HepG2 (cell line): Measurements from ENCODE around the gene ABHD2. TPM values are rescaled to one million over a fixed set of nuclear protein-coding genes. Genes with fewer than 3 reads are reported as not detected.
A peak's percentile ranks its signal among the peaks of the same experiment; 100 is the strongest.

Source experiments
- CHD2 ChIP-seq: IDR thresholded peaks from 2 replicates; pipeline ENCODE4 v1.6.1; 2011; ENCODE audit warnings: low read depth, low read length, improper control_type of control experiment
- CSRNP2 ChIP-seq: sonication (generic); formaldehyde crosslinking; conservative IDR thresholded peaks from 2 replicates; pipeline ENCODE4 v1.8.0; 2022; ENCODE audit warnings: low read depth, missing genetic modification reagents
- KDM2A ChIP-seq: sonication (generic); formaldehyde crosslinking; IDR thresholded peaks from 2 replicates; pipeline ENCODE4 v1.4.0; 2020; ENCODE audit warnings: low read depth, missing genetic modification reagents, borderline replicate concordance
- POLR2A ChIP-seq, 2 experiments: IDR thresholded peaks; 2 replicates each; pipeline ENCODE4 v1.6.1; 2011; ENCODE audit warnings: low read depth in 2 of 2, low read length in 2 of 2, mild to moderate bottlenecking in 1 of 2, moderate library complexity in 1 of 2; ENCODE audit not compliant: insufficient read depth in 1 of 2
- THAP11 ChIP-seq: IDR thresholded peaks from 2 replicates; pipeline ENCODE4 v1.6.1; 2016; ENCODE audit warnings: missing biosample characterization, missing genetic modification reagents
- ZFP36L1 ChIP-seq: sonication (generic); formaldehyde crosslinking; IDR thresholded peaks from 2 replicates; pipeline ENCODE4 v1.8.0; 2022; ENCODE audit warnings: mild to moderate bottlenecking, missing genetic modification reagents, moderate library complexity
- ZKSCAN8 ChIP-seq: IDR thresholded peaks from 2 replicates; pipeline ENCODE4 v1.6.1; 2016; ENCODE audit warnings: borderline replicate concordance, missing genetic modification reagents, missing compliant biosample characterization
- ZMYM2 ChIP-seq: sonication (generic); formaldehyde crosslinking; IDR thresholded peaks from 2 replicates; pipeline ENCODE4 v1.8.0; 2022; ENCODE audit warnings: mild to moderate bottlenecking, missing genetic modification reagents
- ZNF253 ChIP-seq: sonication (generic); formaldehyde crosslinking; IDR thresholded peaks from 2 replicates; pipeline ENCODE4 v1.8.0; 2022; ENCODE audit warnings: mild to moderate bottlenecking, missing genetic modification reagents, borderline replicate concordance
- ZNF354B ChIP-seq: sonication (generic); formaldehyde crosslinking; IDR thresholded peaks from 2 replicates; pipeline ENCODE4 v1.8.0; 2022; ENCODE audit warnings: mild to moderate bottlenecking, missing genetic modification reagents
- ZNF430 ChIP-seq: sonication (generic); formaldehyde crosslinking; IDR thresholded peaks from 2 replicates; pipeline ENCODE4 v1.9.0; 2021; ENCODE audit warnings: mild to moderate bottlenecking, missing genetic modification reagents
- ZNF687 ChIP-seq: sonication (generic); formaldehyde crosslinking; IDR thresholded peaks from 2 replicates; pipeline ENCODE4 v1.5.1; 2020; ENCODE audit warnings: mild to moderate bottlenecking, missing genetic modification reagents, moderate library complexity
- ZNF83 ChIP-seq: sonication (generic); formaldehyde crosslinking; IDR thresholded peaks from 2 replicates; pipeline ENCODE4 v1.4.0; 2020; ENCODE audit warnings: missing genetic modification reagents, mild to moderate bottlenecking, borderline replicate concordance
- polyA plus RNA-seq, 8 experiments: library from polyadenylated mRNA; depleted of rRNA in 3 of 8; stranded (reverse) in 7 of 8; unstranded in 1 of 8; fragments of >200 nt; fragmentation: Illumina TruSeq in 4 of 8; extraction: Trizol in 4 of 8; gene quantifications; 2 replicates each; pipeline versions ENCODE4 v1.2.1 to v1.2.3, GENCODE V29; 2011 to 2016; ENCODE audit warnings: low read depth in 4 of 8, missing spikeins in 1 of 8, mixed read lengths in 1 of 8; ENCODE audit not compliant: insufficient read depth in 1 of 8
- total RNA-seq, 5 experiments: library from RNA; depleted of rRNA; stranded (reverse); fragments of >200 nt; fragmentation: Illumina TruSeq; extraction: Trizol; gene quantifications; 2 replicates each; pipeline ENCODE4 v1.2.3, GENCODE V29; 2016; ENCODE audit warnings: low read depth in 1 of 5
- TF ChIP-seq, protein P1 (sequence below): sonication (generic); formaldehyde crosslinking; IDR thresholded peaks from 2 replicates; pipeline ENCODE4 v1.4.0; 2020; ENCODE audit warnings: missing genetic modification reagents
- TF ChIP-seq, protein P2 (sequence below): sonication (generic); formaldehyde crosslinking; IDR thresholded peaks from 2 replicates; pipeline ENCODE4 v1.4.0; 2020; ENCODE audit warnings: missing genetic modification reagents

Gene ABHD2
- total and polyA plus RNA-seq, 2 of the 13 experiments (the other 11 are each of a cell fraction or from before 2014, with no cell fraction given): 14.8 to 22.4 TPM

DNA sequence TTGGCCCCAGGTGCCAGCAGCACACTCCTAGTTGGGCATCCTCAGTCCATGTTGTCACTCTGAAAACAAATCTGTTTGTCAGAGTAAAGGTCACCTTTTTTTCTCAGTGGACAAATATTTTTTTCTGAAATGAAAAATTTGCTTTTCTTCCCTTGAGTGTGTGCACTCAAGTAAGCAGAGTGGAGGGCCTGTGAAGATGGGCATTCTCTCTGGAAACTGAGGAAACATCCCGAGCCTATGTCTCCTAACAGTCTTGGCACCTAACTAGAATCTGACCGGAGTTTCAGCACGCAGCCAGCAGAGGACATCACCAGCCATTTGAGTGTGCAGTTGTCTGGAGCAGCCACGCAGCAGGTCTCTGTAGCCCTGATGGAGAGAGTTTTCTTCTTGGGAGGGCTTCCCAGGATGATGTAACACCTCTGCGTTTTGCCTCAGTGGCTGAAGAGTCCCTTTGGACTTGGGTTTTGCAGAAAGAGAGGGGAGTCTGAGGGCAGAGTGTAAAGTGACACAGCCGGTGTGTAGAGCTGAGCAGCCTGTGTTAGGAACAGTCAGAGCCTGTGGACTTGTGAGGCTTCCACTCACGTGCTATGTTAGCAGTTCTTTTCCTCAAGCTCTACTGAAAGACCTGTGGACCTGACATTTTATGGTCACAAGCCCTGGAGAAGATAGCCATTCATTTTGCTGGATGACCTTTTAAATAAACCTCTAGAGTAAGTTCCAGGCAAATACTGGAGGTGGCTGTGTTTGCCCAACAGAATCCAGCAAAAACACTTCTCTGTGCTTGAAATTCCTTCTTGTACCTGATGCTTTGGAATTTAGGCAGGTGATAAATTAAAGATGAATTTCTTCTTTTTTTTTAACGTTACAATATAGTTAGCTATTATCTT is 51.6 kb downstream of the ABHD2 start (continued):
- TF ChIP-seq ZNF687 (CRISPR knock-in tag) (peak; percentile 55), THAP11 (CRISPR knock-in tag) (0 out of 2 replicates have a peak, but pooled peaks have one; percentile 26), ZNF253 (CRISPR knock-in tag) (no peak), ZMYM2 (0 out of 2 replicates have a peak, but pooled peaks have one; percentile 17), CSRNP2 (no peak), ZNF354B (CRISPR knock-in tag) (no peak), KDM2A (CRISPR knock-in tag) (no peak), ZNF430 (CRISPR knock-in tag) (no peak), CHD2 (no peak), POLR2A (IDR thresholded peaks at IDR 0.05; ENCODE audit: insufficient read depth in 1 of 2, low read depth in 2 of 2, low read length in 2 of 2) (no peak; a peak in 1 of 4 replicates), ZKSCAN8 (CRISPR knock-in tag) (no peak), ZNF83 (CRISPR knock-in tag) (no peak), ZFP36L1 (no peak)
- TF ChIP-seq, protein P1, sequence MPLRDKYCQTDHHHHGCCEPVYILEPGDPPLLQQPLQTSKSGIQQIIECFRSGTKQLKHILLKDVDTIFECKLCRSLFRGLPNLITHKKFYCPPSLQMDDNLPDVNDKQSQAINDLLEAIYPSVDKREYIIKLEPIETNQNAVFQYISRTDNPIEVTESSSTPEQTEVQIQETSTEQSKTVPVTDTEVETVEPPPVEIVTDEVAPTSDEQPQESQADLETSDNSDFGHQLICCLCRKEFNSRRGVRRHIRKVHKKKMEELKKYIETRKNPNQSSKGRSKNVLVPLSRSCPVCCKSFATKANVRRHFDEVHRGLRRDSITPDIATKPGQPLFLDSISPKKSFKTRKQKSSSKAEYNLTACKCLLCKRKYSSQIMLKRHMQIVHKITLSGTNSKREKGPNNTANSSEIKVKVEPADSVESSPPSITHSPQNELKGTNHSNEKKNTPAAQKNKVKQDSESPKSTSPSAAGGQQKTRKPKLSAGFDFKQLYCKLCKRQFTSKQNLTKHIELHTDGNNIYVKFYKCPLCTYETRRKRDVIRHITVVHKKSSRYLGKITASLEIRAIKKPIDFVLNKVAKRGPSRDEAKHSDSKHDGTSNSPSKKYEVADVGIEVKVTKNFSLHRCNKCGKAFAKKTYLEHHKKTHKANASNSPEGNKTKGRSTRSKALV (CRISPR knock-in tag): no peak
- TF ChIP-seq, protein P2, sequence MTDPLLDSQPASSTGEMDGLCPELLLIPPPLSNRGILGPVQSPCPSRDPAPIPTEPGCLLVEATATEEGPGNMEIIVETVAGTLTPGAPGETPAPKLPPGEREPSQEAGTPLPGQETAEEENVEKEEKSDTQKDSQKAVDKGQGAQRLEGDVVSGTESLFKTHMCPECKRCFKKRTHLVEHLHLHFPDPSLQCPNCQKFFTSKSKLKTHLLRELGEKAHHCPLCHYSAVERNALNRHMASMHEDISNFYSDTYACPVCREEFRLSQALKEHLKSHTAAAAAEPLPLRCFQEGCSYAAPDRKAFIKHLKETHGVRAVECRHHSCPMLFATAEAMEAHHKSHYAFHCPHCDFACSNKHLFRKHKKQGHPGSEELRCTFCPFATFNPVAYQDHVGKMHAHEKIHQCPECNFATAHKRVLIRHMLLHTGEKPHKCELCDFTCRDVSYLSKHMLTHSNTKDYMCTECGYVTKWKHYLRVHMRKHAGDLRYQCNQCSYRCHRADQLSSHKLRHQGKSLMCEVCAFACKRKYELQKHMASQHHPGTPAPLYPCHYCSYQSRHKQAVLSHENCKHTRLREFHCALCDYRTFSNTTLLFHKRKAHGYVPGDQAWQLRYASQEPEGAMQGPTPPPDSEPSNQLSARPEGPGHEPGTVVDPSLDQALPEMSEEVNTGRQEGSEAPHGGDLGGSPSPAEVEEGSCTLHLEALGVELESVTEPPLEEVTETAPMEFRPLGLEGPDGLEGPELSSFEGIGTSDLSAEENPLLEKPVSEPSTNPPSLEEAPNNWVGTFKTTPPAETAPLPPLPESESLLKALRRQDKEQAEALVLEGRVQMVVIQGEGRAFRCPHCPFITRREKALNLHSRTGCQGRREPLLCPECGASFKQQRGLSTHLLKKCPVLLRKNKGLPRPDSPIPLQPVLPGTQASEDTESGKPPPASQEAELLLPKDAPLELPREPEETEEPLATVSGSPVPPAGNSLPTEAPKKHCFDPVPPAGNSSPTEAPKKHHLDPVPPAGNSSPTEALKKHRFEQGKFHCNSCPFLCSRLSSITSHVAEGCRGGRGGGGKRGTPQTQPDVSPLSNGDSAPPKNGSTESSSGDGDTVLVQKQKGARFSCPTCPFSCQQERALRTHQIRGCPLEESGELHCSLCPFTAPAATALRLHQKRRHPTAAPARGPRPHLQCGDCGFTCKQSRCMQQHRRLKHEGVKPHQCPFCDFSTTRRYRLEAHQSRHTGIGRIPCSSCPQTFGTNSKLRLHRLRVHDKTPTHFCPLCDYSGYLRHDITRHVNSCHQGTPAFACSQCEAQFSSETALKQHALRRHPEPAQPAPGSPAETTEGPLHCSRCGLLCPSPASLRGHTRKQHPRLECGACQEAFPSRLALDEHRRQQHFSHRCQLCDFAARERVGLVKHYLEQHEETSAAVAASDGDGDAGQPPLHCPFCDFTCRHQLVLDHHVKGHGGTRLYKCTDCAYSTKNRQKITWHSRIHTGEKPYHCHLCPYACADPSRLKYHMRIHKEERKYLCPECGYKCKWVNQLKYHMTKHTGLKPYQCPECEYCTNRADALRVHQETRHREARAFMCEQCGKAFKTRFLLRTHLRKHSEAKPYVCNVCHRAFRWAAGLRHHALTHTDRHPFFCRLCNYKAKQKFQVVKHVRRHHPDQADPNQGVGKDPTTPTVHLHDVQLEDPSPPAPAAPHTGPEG (CRISPR knock-in tag): no peak
